Left ventricle myocardium inferior (tissue), 1 donor: ENCODE measurements around the gene ADD3. TPM values are rescaled to one million over a fixed set of nuclear protein-coding genes. Genes with fewer than 3 reads are reported as not detected.
"Not testable (repeated sequence)": the region's sequence is repeated elsewhere in the genome, so short reads cannot be mapped to it uniquely, and the experiment has no call there.

Experiments
- DNase-seq: peaks from one replicate; pipeline ENCODE4 v3.0.0-alpha.2; 2020
- H3K27ac ChIP-seq: fragments of 200-600 bp; replicated peaks from 2 replicates; pipeline ENCODE4 v1.8.0; 2021
- H3K27me3 ChIP-seq: fragments of 200-600 bp; 2 replicates; pipeline ENCODE4 v1.8.0; 2021; ENCODE audit warnings: low read depth
- H3K36me3 ChIP-seq: fragments of 200-600 bp; 2 replicates; pipeline ENCODE4 v1.8.0; 2021
- H3K4me1 ChIP-seq: fragments of 200-600 bp; 2 replicates; pipeline ENCODE4 v1.8.0; 2021
- H3K4me3 ChIP-seq: fragments of 200-600 bp; 2 replicates; pipeline ENCODE4 v1.8.0; 2021; ENCODE audit warnings: mild to moderate bottlenecking, moderate library complexity
- H3K9me3 ChIP-seq: fragments of 200-600 bp; replicated peaks from 2 replicates; pipeline ENCODE4 v1.8.0; 2021
- CTCF ChIP-seq: fragments of 200-600 bp; IDR thresholded peaks from 2 replicates; pipeline ENCODE4 v1.8.0; 2021; ENCODE audit warnings: antibody characterized with exemption, mild to moderate bottlenecking, borderline replicate concordance
- intact Hi-C: fragments of 100-400 bp; cut with micrococcal nuclease; formaldehyde crosslinking; loops from one replicate; pipeline ENCODE4 v1.11.0; 2022
- total RNA-seq: library from RNA; stranded (reverse); fragmentation: NEBNext Ultra II Directional; extraction: Animal tissue kit (Norgen Biotek cat#: 25700); gene quantifications from one replicate; pipeline ENCODE4 v1.2.1, GENCODE V29; 2021
- donor health status: DM: no; HTN: yes; CAD: no; lungs with severe emphysema.

The ADD3 gene
- total RNA-seq, 1 donor from 2014 or later: 113 TPM

GRCh38 chr10:110044681-110045080 is 36.9 kb downstream of the ADD3 start:
- H3K9me3 ChIP-seq: peaks cover 15% of the 10 kb centered on the region
- no peaks in the 10 kb centered on the region for H3K36me3 ChIP-seq
- DNase-seq: no peak
- TF ChIP-seq CTCF: no peak
- no peaks in the 10 kb centered on the region for H3K27me3 ChIP-seq
- H3K27ac ChIP-seq: no peak overlapping the region
- H3K4me1 ChIP-seq: peaks cover 78% of the 10 kb centered on the region
- intact Hi-C loops: no loop called here
- H3K4me3 ChIP-seq: no peak overlapping the region

GRCh38 chr10:110045772-110046171 is 38.0 kb downstream of the ADD3 start:
- intact Hi-C loops: no loop called here
- H3K4me3 ChIP-seq: no peak overlapping the region
- TF ChIP-seq CTCF: no peak
- H3K27ac ChIP-seq: no peak overlapping the region
- no peaks in the 10 kb centered on the region for H3K27me3 ChIP-seq
- no peaks in the 10 kb centered on the region for H3K36me3 ChIP-seq
- peaks cover 15% of the 10 kb centered on the region for H3K9me3 ChIP-seq
- H3K4me1 ChIP-seq: peaks cover 67% of the 10 kb centered on the region
- DNase-seq: no peak

DNA sequence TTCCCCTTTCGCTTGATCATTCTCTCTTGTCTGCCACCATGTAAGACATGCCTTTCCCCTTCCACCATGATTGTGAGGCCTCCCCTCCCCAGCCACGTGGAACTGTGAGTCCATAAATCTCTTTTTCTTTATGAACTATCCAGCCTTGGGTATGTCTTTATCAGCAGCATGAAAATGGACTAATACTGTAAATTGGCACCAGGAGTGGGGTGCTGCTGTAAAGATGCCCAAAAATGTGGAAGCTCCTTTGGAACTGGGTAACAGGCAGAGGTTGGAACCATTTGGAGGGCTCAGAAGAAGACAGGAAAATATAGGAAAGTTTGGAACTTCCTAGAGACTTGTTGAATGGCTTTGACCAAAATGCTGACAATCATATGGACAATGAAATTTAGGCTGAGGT is 40.4 kb downstream of the ADD3 start:
- H3K4me3 ChIP-seq, H3K27ac ChIP-seq, DNase-seq, intact Hi-C loops, H3K36me3 ChIP-seq, H3K27me3 ChIP-seq: not testable (repeated sequence)
- Histone ChIP-seq H3K4me1 (peaks cover 56% of the 10 kb centered on the region), H3K9me3 (peaks cover 15% of the 10 kb centered on the region)

GRCh38 chr10:110048781-110049180 is 41.0 kb downstream of the ADD3 start:
- Histone ChIP-seq H3K27ac (no peak overlapping the region), H3K9me3 (peaks cover 15% of the 10 kb centered on the region), H3K36me3 (no peaks in the 10 kb centered on the region), H3K27me3 (no peaks in the 10 kb centered on the region), H3K4me3 (no peak overlapping the region), H3K4me1 (peaks cover 56% of the 10 kb centered on the region)
- DNase-seq: no peak
- no peak for TF ChIP-seq CTCF
- intact Hi-C loops: no loop called here

- H3K27me3 ChIP-seq, intact Hi-C loops, H3K27ac ChIP-seq, H3K36me3 ChIP-seq, H3K4me3 ChIP-seq, DNase-seq: not testable (repeated sequence)
- Histone ChIP-seq H3K9me3 (peaks cover 15% of the 10 kb centered on the region), H3K4me1 (peaks cover 51% of the 10 kb centered on the region)
These were observed 42.3 kb downstream of the ADD3 start for GRCh38 chr10:110049889-110050591.

- Histone ChIP-seq H3K36me3 (no peaks in the 10 kb centered on the region), H3K4me3 (no peak overlapping the region), H3K4me1 (peaks cover 51% of the 10 kb centered on the region), H3K27me3 (no peaks in the 10 kb centered on the region), H3K9me3 (peaks cover 15% of the 10 kb centered on the region), H3K27ac (no peak overlapping the region)
- TF ChIP-seq CTCF: no peak
- no peak for DNase-seq
- intact Hi-C loops: no loop called here
These were observed 43.7 kb downstream of the ADD3 start for GRCh38 chr10:110051487-110051886.
